Measurements from ENCODE around the gene SUPT6H. TPM values are rescaled to one million over a fixed set of nuclear protein-coding genes. Genes with fewer than 3 reads are reported as not detected.

Gene SUPT6H
- total and polyA plus RNA-seq, 9 of the 15 experiments (the other 6 are each of a cell fraction or from before 2014, with no cell fraction given): 1.7 to 77.7 (median 49.2) TPM

DNA sequence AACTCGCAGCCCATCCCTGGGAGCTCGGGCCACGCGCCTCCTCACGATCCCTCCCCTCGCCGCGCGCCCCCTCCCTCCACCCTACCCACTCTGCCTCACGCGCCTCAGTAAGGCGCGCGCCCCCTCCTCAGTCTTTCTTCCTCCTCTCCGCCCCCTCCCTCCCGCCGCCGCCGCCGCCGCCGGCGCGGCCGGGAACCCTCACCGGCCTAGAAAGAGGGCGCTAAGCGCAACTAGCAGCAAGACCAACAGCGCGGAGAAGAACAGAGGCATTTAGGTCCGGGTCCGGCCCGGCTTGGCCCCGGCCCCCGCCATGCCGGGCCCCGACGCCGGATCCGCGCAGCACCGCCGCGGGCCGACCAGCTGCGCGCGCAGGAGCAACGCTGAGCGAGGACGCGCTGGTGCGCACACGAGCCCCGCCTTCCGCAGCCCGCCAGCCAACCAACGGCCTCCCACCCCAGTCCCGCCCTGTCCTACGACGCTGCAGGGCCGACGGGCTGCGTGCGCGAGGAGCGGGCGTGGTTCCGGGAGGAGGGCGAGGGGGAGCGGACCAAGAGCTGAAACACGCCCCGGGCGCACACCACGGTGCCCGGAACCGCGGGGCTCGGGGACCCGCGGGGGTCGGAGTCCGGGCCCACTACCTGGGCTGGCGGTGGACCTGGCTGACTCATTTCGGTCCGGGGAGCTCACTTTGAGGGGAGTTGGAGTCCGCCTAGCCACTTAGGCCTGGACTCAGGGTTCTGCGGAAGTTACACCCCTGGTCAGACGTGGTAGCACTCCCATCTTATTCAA lies 17.0 kb upstream of the SUPT6H start, which contains the start of gene BLTP2 (continued):
- no peak for TF ChIP-seq DIDO1 (tag; IDR thresholded peaks at IDR 0.05; ENCODE audit: low read depth)
- no peak for TF ChIP-seq MYBL2 (IDR thresholded peaks at IDR 0.05; ENCODE audit: low read depth)
- TF ChIP-seq MYBL2 (CRISPR knock-in tag; IDR thresholded peaks at IDR 0.05; ENCODE audit: borderline replicate concordance): no peak
- TF ChIP-seq, protein P1, sequence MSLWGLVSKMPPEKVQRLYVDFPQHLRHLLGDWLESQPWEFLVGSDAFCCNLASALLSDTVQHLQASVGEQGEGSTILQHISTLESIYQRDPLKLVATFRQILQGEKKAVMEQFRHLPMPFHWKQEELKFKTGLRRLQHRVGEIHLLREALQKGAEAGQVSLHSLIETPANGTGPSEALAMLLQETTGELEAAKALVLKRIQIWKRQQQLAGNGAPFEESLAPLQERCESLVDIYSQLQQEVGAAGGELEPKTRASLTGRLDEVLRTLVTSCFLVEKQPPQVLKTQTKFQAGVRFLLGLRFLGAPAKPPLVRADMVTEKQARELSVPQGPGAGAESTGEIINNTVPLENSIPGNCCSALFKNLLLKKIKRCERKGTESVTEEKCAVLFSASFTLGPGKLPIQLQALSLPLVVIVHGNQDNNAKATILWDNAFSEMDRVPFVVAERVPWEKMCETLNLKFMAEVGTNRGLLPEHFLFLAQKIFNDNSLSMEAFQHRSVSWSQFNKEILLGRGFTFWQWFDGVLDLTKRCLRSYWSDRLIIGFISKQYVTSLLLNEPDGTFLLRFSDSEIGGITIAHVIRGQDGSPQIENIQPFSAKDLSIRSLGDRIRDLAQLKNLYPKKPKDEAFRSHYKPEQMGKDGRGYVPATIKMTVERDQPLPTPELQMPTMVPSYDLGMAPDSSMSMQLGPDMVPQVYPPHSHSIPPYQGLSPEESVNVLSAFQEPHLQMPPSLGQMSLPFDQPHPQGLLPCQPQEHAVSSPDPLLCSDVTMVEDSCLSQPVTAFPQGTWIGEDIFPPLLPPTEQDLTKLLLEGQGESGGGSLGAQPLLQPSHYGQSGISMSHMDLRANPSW (CRISPR knock-in tag; IDR thresholded peaks at IDR 0.05): no peak; the same call in 1 of the 2 replicates
- TF ChIP-seq MTA3 (IDR thresholded peaks at IDR 0.05; ENCODE audit: borderline replicate concordance): peak; percentile 92
- TF ChIP-seq, protein P2, sequence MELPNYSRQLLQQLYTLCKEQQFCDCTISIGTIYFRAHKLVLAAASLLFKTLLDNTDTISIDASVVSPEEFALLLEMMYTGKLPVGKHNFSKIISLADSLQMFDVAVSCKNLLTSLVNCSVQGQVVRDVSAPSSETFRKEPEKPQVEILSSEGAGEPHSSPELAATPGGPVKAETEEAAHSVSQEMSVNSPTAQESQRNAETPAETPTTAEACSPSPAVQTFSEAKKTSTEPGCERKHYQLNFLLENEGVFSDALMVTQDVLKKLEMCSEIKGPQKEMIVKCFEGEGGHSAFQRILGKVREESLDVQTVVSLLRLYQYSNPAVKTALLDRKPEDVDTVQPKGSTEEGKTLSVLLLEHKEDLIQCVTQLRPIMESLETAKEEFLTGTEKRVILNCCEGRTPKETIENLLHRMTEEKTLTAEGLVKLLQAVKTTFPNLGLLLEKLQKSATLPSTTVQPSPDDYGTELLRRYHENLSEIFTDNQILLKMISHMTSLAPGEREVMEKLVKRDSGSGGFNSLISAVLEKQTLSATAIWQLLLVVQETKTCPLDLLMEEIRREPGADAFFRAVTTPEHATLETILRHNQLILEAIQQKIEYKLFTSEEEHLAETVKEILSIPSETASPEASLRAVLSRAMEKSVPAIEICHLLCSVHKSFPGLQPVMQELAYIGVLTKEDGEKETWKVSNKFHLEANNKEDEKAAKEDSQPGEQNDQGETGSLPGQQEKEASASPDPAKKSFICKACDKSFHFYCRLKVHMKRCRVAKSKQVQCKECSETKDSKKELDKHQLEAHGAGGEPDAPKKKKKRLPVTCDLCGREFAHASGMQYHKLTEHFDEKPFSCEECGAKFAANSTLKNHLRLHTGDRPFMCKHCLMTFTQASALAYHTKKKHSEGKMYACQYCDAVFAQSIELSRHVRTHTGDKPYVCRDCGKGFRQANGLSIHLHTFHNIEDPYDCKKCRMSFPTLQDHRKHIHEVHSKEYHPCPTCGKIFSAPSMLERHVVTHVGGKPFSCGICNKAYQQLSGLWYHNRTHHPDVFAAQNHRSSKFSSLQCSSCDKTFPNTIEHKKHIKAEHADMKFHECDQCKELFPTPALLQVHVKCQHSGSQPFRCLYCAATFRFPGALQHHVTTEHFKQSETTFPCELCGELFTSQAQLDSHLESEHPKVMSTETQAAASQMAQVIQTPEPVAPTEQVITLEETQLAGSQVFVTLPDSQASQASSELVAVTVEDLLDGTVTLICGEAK (IDR thresholded peaks at IDR 0.05): peak; percentile 88
- TF ChIP-seq, protein P2 (CRISPR knock-in tag; IDR thresholded peaks at IDR 0.05): no peak
- TF ChIP-seq CBX8 (IDR thresholded peaks at IDR 0.05; ENCODE audit: borderline replicate concordance, extremely low read depth, low read depth, low read length, poor library complexity, severe bottlenecking): no peak
- peak; percentile 97 for TF ChIP-seq RBFOX2 (IDR thresholded peaks at IDR 0.05; ENCODE audit: low read depth, low read length)
- TF ChIP-seq, protein P3, sequence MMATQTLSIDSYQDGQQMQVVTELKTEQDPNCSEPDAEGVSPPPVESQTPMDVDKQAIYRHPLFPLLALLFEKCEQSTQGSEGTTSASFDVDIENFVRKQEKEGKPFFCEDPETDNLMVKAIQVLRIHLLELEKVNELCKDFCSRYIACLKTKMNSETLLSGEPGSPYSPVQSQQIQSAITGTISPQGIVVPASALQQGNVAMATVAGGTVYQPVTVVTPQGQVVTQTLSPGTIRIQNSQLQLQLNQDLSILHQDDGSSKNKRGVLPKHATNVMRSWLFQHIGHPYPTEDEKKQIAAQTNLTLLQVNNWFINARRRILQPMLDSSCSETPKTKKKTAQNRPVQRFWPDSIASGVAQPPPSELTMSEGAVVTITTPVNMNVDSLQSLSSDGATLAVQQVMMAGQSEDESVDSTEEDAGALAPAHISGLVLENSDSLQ (IDR thresholded peaks at IDR 0.05): no peak
- TF ChIP-seq BCOR (IDR thresholded peaks at IDR 0.05): no peak
- TF ChIP-seq PCBP2 (IDR thresholded peaks at IDR 0.05; ENCODE audit: low read depth, low read length, poor library complexity, severe bottlenecking): no peak
- no peak for TF ChIP-seq HIVEP1 (CRISPR knock-in tag; IDR thresholded peaks at IDR 0.05)
- no peak for TF ChIP-seq RFX7 (CRISPR knock-in tag; IDR thresholded peaks at IDR 0.05)
- TF ChIP-seq TCFL5 (CRISPR knock-in tag; conservative IDR thresholded peaks at IDR 0.05): no peak

Data from K562 (cell line).